ENCODE data around the gene CARD10. TPM values are rescaled to one million over a fixed set of nuclear protein-coding genes. Genes with fewer than 3 reads are reported as not detected.
A peak's percentile ranks its signal among the peaks of the same experiment; 100 is the strongest.

CARD10 gene
- total RNA-seq, 1 donor = 3.0 TPM

DNA sequence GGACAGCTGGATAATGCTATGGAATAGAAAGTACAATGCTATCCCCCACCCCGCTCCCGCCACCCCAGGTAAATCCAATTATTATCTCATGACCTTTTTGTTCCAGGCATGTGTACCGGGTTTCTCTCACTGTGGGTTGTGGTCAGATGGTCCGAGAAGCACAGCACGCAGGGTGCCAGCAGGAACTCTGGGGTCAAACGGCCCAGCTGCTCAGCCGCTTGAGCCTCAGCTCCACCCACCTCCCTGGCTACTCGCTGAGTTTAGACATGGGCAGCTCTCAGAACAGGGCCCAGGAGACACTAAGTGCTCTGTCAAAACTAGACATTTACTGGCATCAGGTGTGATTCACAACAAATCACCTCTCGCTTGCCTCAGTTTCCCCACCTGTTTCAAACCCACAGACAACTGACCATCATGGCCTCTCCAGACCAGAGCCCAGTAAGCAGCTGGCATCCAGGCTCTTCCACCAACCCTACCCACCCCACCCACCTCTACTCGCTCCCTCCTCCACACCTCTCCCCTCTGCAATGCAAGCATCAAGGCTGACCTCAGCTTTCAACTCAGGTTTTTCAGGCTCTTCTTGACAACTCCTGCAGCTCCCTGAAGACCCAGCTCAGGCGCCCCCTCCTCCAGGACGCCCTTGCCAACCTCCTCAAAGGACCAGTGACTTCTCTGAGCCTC, 20.0 kb downstream of the CARD10 start:
- TF ChIP-seq, protein P1, sequence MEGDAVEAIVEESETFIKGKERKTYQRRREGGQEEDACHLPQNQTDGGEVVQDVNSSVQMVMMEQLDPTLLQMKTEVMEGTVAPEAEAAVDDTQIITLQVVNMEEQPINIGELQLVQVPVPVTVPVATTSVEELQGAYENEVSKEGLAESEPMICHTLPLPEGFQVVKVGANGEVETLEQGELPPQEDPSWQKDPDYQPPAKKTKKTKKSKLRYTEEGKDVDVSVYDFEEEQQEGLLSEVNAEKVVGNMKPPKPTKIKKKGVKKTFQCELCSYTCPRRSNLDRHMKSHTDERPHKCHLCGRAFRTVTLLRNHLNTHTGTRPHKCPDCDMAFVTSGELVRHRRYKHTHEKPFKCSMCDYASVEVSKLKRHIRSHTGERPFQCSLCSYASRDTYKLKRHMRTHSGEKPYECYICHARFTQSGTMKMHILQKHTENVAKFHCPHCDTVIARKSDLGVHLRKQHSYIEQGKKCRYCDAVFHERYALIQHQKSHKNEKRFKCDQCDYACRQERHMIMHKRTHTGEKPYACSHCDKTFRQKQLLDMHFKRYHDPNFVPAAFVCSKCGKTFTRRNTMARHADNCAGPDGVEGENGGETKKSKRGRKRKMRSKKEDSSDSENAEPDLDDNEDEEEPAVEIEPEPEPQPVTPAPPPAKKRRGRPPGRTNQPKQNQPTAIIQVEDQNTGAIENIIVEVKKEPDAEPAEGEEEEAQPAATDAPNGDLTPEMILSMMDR (IDR thresholded peaks at IDR 0.05; ENCODE audit: insufficient read depth, low read depth, low read length) = no peak
- peak; percentile 45 for DNase-seq (ENCODE audit: low read depth)
- no peak overlapping the region for H3K4me3 ChIP-seq (ENCODE audit: low read depth, low read length)

DNA sequence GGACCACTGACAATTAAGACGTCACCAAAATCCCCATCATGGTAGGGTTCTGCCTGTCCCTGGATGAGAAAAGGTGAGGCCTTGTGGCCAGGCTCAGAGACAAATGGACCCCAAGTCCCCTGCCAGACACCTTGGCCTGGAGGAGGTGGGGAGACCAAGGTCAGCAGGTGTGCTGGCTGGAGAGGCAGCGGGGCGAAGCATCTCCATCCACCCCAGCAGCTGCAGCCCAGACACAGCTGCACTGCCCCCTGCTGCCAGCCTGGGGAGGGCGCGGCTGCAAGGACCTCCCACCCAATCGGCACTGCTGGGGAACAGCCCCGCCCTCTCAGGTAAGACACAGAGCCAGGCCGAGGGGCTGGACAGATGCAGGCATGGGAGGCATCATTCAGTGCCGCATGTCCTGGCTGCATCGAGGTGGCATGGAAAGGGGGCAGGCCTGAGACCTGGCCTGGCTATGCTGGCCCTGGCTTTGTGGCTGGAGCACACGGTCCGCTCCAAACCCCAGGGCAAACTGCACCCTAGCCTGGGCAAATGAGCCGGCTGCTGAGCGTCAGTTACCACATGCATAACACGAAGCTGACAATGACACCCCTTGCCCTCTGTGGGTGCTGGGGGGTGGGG, 20.8 kb downstream of the CARD10 start:
- DNase-seq (ENCODE audit: low read depth) = no peak

DNA sequence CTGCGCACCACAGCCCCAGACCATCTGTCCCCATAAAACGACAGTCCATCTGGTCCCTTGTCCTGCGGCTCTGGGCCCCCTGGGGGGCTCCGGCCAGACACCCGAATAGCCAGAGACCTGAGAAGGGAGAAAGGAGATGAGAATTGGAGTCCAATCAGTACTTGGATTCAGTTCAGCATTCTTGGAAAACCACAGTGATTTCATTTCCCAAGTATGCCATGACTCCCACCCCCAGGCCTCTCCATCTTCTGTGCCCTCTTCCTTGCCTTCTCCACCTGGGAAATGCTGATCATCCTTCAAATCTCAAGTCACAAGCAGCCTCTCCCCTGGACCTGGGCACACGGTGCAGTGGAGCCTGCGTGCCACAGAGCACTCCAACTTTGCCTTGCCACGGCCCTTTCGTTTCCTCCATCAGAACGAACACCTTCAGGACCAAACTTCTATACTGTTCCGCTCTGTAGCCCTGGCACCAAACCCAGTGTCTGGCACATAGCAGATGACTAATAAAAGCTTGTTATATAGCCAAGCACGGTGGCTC, 22.1 kb downstream of the CARD10 start:
- H3K4me3 ChIP-seq (ENCODE audit: low read depth, low read length) = no peak overlapping the region
- TF ChIP-seq, protein P1 (IDR thresholded peaks at IDR 0.05; ENCODE audit: insufficient read depth, low read depth, low read length) = no peak
- DNase-seq (ENCODE audit: low read depth) = peak; percentile 66

More for the DNA sequence above, 20.8 kb downstream of the CARD10 start:
- TF ChIP-seq, protein P1 (IDR thresholded peaks at IDR 0.05; ENCODE audit: insufficient read depth, low read depth, low read length) = peak; percentile 46
- H3K4me3 ChIP-seq (ENCODE audit: low read depth, low read length) = no peak overlapping the region

DNA sequence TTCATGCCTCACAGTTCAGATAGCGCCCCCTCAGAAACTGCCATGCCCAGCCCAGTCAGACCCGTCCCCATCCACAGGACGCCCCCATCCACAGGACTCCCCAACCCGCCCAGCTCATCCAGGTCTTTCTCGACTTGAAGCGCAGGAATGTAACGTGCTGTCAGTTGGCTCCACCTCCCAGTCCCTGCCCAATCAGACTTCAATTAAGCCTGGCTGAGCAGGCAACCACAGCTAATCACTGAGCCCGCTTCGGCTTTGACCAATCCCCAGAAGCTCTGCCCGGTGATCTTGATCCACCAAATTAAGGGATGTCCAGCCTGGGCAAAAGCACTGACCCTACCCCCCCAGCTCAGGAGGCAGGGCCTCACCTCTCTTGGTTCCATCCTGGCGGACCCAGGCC, 22.6 kb downstream of the CARD10 start:
- H3K4me3 ChIP-seq (ENCODE audit: low read depth, low read length) = no peak overlapping the region
- no peak for DNase-seq (ENCODE audit: low read depth)
- TF ChIP-seq, protein P1 (IDR thresholded peaks at IDR 0.05; ENCODE audit: insufficient read depth, low read depth, low read length) = no peak

DNA sequence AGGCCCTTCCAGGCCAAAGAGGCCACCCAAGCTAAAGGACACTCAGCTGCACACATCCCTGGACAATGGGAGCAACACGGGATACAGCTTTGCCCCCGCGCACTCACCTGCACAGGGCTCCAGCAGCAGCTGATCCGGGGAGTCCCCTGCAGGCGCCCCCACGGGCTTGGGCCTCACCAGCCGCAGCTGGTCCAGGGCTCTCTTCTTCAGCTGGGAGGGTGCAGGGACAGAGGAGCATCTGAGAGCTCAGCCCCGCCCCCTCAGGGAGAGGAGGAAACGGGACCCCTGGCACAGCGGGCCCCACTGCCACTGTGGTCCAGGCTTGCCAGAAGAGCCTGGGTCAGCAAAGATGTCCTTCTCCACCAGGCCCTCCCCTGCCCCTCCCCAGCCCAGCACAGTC, 25.2 kb downstream of the CARD10 start:
- TF ChIP-seq, protein P1 (IDR thresholded peaks at IDR 0.05; ENCODE audit: insufficient read depth, low read depth, low read length) = no peak
- no peak overlapping the region for H3K4me3 ChIP-seq (ENCODE audit: low read depth, low read length)

DNA sequence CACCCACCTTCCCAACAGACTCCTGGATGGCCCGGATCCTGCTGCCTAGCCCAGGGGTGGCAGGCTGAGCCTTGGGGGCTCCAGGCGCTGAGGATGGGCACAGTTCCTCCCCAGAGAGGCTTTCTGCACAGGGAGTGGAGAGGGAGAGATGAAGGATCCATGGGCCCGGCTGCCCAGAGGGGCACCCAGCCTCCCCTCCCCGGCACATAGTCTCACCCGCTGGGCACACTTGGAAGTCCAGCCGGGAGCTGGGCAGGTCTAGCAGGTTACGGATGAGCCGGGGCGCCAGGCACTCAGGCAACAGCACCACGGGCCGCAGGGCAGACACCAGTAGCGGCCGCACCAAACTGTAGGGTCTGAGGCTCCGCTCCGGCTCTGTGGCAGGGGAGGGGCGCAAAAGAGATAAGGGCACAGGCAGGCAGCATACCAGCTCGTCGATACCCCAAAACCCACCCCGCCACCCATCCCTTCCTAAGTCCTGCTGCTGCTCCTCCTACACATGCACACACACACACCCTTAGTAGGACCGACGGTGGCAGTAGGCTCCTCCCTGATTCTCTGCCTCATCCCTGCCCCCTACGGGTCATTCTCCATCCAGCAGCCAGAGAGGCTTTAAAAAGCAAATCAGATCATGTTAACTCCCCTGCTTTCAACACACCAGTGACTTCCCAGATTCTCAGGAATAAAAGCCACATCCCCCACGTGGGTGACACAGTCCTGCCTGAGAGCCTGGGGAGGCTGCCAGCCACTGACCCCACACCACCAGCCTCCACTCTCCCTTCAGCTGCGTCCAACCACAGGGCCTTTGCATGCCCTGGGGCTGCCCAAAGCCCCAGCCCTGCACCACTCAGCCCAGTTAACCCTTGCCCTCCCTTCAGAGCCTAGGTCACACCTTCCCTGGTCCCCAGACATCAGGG, 26.5 kb downstream of the CARD10 start:
- H3K4me3 ChIP-seq (ENCODE audit: low read depth, low read length) = no peak overlapping the region
- DNase-seq (ENCODE audit: low read depth) = peak; percentile 49

More for the DNA sequence above, 25.2 kb downstream of the CARD10 start:
- no peak for DNase-seq (ENCODE audit: low read depth)

More for the DNA sequence above, 26.5 kb downstream of the CARD10 start:
- TF ChIP-seq, protein P1 (IDR thresholded peaks at IDR 0.05; ENCODE audit: insufficient read depth, low read depth, low read length) = peak; percentile 61

All from fibroblast of villous mesenchyme (primary cell).